NCI-H2107 treated with DMSO at 0.1 percent for 48 hours (cell line): ENCODE results near the gene ACSL1.
"Not testable (repeated sequence)": the region's sequence is repeated elsewhere in the genome, so short reads cannot be mapped to it uniquely, and the experiment has no call there.

Experiments used
- DNase-seq: peaks from one replicate; lab custom pipeline; 2025; ENCODE audit not compliant: unreplicated experiment; lab: John Stamatoyannopoulos, UW

ACSL1 gene

DNA sequence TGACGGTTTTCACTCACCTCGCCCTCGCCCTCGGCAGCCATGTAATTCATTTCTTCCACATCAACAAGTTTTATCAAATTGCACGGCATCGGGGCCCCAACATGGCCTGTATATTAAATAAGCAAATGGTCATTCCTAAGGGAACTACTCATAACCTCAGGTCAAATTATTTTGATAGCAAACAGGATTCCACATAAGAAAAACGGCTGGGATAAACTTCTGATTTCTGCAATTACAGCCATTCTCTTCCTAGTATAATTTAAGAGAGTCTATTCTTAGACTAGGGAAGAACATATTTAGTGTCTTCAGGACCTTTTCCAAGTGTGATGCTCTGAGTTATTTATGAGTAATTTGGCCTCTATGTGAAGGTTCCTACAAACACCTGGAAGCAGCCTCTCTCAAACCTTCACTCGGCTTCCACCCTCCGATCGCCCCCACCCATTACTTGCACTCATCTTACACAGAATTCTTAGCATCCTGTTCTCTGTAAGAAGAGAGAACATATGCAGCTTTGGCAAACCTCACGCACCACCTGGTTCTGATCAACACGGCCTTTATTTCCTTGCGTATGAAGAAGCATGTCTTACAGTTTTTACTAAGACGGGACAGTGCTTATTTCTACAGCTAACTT, 62.5 kb downstream of the ACSL1 start:
- no peak for DNase-seq

GRCh38 chr4:184762100-184762499, 63.7 kb downstream of the ACSL1 start:
- no peak for DNase-seq

DNA sequence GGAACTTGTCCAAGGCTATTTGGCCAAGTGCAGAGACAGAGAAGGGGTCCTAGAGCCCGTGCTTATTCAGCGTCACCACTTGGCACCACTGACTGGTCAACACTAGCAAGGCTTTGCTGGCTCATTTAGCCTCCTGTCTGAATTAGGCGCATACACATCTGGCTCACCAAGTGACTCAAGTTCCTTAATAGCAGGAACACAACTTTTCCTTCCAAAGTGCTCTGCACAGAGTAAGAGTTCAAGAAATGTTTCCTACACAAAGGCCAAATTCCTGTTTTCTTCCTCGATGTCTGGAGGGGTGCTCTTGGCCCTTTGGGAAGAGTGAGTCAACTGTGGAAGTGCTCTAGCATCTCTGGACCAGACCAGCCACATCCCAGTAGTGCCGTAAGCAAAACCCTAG, 65.1 kb downstream of the ACSL1 start:
- DNase-seq: no peak

DNA sequence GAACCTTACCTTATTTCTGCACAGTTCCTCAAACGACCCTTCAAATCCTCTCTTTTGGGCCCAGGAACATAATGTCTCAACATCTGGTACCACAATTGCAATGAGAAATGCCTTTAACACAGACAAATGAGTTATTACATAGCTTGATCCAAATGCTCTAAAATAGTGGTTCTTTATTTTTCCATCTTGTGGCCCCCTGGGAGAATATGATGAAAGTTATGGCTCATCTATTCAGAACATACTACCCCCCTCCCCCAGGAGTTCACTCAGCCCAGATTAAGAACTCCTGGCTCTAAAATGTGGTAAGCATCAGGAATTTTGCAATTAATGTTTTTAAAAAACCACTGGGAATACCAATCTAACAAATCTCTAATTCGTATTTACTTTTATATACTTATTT, 68.0 kb downstream of the ACSL1 start:
- no peak for DNase-seq

- no peak for DNase-seq
These were observed 69.4 kb downstream of the ACSL1 start for GRCh38 chr4:184756399-184756798.

DNA sequence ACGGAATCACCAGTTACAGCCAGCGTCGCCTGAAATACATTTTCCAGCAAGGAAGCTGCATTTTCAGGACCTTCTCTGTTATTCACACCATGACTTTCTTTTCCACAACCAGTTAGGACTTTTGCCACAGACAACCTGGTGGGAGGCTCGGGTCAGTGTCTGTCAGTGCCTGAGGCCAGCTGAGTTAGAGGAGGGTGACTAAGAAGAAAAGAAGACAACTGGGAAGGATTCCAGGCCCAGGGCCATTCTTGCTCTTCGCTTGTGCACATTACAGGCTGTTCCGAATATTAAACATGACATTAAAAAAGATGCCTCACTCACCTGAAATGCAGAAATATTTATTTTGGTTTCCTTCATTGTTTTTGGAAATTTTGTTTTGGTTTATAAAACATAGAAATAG, 70.5 kb downstream of the ACSL1 start:
- no peak for DNase-seq

DNA sequence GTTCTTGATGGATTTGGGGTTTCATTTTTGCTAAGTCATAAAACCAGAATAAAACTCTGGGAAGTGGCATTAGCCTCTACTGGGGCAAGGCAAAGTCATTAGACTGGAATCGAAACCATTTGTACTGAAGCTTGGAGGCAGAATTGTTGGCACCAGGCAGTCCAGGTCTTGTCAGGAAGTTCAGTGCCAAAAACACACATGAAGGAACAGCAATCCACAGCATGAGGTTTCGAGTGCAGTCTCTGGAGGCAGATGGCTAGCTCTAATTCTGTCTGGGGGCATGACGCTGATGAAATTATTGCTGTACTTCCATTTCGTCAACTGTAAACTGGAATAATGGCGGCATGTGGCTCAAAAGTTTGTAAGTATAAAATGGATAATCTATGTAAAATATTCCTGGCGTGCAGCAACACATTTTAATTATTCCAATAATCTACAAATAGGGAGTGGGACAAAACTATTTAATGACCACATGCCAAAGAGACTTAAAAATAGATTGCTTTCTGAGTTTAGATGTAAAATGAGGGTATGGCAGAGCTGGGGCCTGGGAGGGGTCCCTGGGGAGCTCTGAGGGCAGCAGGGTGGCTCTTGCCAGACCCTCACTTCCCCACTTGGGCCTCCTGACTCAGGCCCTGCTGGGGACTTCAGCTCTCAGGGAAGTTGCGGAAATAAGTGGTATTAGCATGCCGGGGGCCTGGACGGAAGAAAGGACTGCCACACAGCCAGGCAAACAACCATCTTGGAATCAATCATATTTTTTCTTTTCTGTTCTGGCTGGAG, 73.1 kb downstream of the ACSL1 start:
- no peak for DNase-seq

GRCh38 chr4:184751585-184751956, 74.2 kb downstream of the ACSL1 start:
- no peak for DNase-seq

DNA sequence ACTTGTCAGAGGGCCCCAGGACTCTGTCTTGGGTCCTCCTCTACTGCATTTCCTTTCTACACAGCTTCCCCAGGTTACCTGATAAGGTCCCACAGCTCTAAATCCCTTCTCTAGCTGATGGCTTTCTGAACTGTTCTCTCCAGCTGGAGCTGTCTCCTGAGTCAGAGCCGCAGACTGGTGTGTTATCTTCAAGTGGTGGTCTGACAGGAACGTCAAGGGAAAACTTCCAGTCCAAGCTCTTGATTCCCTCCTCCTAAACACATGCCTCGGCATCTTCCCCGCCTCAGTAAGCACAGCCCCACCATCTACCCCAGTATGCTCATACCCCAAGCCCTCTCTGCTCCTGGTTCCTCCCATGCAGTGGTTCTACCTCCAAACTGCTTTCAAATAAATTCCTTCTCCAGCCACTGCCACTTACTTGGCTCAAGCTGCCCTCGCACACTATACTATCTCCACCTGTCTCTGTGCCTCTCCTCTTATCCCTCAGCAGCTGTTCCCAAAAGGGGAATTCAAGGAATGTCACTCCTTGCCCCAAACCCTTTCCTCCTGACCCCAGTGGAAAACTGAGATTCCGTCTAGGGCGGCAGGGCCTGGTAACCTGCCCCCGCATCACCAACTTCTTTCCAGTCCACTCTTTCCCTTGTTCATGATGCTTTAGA, 74.7 kb downstream of the ACSL1 start:
- no peak for DNase-seq

DNA sequence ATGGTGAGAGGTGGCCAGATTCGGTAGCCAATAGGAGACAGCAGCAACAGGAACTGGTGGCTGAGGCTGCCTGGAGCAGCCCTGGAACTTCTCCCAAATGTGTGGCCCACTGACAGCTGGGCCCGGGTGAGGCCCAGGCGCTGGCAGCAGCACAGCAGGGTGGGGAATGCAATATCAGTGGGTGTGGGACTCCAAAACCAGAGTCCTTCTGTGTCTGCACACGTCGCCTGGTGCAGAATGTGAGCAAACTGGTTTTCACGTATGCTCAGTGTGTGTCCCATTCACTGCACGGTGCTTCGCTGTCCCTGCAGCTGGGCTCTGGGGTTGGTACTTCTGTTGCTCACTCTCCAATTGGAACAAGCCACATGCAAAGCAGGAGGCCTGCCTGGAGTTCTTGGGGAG, 77.5 kb downstream of the ACSL1 start:
- DNase-seq: no peak

GRCh38 chr4:184747034-184747830, 78.5 kb downstream of the ACSL1 start:
- no peak for DNase-seq

- DNase-seq: peak; percentile 20
These were observed 79.7 kb downstream of the ACSL1 start for GRCh38 chr4:184745831-184746795.

DNA sequence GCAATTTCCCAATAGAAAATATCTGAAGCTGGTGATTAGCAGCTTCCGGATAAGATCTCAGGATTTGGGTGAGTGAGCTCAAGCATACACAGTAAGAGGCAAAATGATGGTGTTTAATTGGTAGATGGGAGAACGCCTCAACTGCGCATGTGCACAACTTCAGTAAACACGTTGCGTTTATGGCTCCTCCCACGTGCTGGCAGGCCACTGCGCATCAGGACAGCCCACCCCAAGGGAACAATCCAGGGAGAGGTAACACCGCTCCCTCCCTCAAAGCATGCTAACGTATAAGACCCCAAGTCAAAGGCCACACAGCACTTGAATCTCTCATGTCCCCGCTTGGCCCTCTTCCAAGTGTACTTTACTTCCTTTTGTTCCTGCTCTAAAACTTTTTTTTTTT, 81.5 kb downstream of the ACSL1 start:
- DNase-seq: no peak

DNA sequence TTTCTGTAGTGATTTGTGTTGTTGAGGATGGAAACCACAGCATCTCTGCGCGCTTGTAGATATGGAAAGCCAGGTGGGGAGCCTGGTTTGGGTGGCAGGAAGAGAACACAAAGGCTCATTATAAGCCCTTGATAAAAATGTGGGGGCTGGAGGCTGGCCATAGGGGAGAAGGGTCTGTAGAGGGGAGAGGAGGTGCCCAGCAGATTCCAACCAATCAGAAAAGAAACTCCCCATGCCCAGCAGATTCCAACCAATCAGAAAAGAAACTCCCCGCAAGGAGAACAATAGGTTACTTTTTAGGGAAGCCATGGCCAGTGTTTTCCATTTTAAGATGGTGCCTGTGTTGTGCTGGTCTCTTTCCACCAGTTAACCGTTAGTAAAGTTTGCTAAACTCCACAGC, 82.1 kb downstream of the ACSL1 start:
- no peak for DNase-seq

DNA sequence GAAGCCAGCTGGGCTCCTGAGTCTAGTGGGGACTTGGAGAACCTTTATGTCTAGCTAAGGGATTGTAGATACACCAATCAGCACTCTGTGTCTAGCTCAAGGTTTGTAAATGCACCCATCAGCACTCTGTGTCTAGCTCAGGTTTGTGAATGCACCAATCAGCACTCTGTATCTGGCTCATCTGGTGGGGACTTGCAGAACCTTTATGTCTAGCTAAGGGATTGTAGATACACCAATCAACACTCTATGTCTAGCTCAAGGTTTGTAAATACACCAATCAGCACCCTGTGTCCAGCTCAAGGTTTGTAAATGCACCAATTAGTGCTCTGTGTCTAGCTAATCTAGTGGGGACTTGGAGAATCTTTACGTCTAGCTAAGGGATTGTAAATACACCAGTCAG, 84.1 kb downstream of the ACSL1 start:
- DNase-seq: not testable (repeated sequence)

DNA sequence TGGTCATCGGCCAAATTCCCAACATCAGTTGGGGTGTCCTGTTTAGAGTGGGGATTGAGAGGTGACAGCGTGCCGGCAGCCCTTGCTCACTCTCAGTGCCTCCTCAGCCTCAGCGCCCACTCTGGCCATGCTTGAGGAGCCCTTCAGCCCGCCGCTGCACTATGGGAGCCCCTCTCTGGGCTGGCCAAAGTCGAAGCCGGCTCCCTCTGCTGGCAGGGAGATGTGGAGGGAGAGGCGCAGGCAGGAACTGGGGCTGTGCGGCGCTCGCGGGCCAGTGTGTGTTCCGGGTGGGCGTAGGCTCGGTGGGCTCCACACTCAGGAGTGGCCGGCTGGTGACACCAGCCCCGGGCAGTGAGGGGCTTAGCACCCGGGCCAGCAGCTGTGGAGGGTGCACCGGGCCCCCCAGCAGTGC, 84.8 kb downstream of the ACSL1 start:
- DNase-seq: no peak

- DNase-seq: not testable (repeated sequence)
These were observed 86.2 kb downstream of the ACSL1 start for GRCh38 chr4:184739575-184739974.

DNA sequence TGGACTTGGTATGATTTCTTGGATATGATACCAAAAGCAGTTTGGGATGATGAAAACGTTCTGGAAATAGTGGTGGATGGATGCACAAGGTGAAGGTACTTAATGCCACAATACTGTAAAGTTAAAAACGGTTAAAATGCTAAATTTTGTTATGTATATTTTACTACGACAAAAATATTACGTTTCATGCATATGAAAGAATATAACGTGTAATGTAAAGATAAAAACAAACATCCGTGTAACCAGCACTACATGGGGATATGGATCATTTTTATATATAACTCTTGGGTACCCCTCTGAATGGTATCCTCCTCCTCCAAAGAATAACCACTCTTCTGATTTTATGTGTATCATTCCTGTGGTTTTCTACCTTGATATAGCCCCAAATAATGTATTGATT, 91.0 kb downstream of the ACSL1 start:
- no peak for DNase-seq

DNA sequence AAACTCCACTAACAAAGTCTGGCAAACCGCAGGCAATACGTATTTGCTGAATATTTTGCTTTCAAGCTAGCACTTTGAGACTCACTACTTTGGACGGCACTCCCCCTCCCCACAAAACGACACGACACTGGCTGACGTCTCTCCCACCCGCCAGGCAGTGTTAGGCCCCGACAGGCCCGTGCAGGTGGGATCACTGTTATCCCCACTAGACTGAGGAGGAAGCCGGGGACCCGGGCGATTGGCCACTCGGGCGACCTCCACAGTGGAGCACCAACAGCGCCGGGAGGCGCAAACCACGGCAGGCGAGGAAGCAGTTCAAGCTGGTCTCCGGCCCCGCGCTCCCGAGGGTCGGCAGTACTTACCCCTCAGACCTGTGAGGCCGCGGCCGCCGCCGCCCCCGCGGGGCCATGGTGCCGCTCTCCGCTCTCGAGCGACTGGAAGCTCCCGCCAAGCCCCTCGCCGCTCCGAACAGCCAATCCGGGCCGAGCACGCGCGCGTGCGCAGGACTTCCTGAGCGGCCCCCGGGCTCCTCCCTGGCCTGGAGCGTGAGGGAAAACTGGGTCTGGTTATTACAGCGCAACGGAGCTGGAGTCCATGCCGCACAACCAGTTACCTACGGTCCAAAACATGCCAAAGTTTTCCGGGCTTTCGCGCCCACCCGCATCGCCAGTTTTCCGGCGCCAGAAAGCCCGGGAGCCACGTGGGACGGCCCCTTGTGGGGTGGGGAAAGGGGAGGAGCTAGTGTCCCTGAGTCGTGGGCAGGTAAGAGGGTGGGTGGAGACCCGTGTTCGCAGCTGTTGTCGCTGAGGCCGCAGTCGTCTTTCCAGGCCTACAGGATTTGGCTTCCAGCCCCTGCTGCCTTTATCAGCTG, 91.9 kb downstream of the ACSL1 start, which contains the start of gene CENPU:
CENPU (minus strand) TSS at position 443 of the 871 bp plus-strand sequence; CDS start at position 409, 34 bp downstream.
- DNase-seq: peak; percentile 92
